RWPE1 (cell line): Measurements from ENCODE around the gene ZNF777.

Experiments used
- CTCF ChIA-PET: fragments of 350-600 bp; sonication (Branson Sonifier 250); formaldehyde crosslinking; extraction: SDS; loops from one replicate; lab custom pipeline; 2021; lab: Yijun Ruan, JAX
- POLR2A ChIA-PET: fragments of 400-600 bp; formaldehyde crosslinking; extraction: SDS; loops from one replicate; lab custom pipeline; 2020; ENCODE audit warnings: antibody characterized with exemption; ENCODE audit not compliant: low non-redundant PET; lab: Yijun Ruan, JAX
- DNase-seq: peaks from one replicate; pipeline ENCODE4 v3.0.0; 2012; ENCODE audit warnings: low spot score
- H3K27ac ChIP-seq: fragments of 450-650 bp; 2 replicates; pipeline ENCODE4 v1.5.1; 2017
- CTCF ChIP-seq: fragments of 450-650 bp; conservative IDR thresholded peaks from 2 replicates; pipeline ENCODE4 v1.5.1; 2017; ENCODE audit warnings: low read depth, mild to moderate bottlenecking

The ZNF777 gene

GRCh38 chr7:149432121-149432691 lies 28.7 kb downstream of the ZNF777 start:
- CTCF ChIA-PET, result interaction anchor here (0.7 kb wide), 1 partner anchor 270 kb away, joined by 4 read pairs; no protein-coding TSS in a partner anchor
- no peak for TF ChIP-seq CTCF
- POLR2A ChIA-PET, result no interaction called here
- H3K27ac ChIP-seq, result no peak overlapping the region
- no peak for DNase-seq

GRCh38 chr7:149431486-149432120 lies 29.3 kb downstream of the ZNF777 start:
- no peak overlapping the region for H3K27ac ChIP-seq
- no peak for DNase-seq
- no peak for TF ChIP-seq CTCF
- ChIA-PET CTCF (interaction anchor here (0.7 kb wide), 1 partner anchor 270 kb away, joined by 4 read pairs; no protein-coding TSS in a partner anchor), POLR2A (no interaction called here)

- CTCF ChIA-PET, result interaction anchor here (1.0 kb wide), 1 partner anchor 195 kb away, joined by 4 read pairs; no protein-coding TSS in a partner anchor
- POLR2A ChIA-PET, result no interaction called here
- DNase-seq, result no peak
- TF ChIP-seq CTCF, result no peak
- no peak overlapping the region for H3K27ac ChIP-seq
Observed at GRCh38 chr7:149430192-149430591, 30.7 kb downstream of the ZNF777 start.

GRCh38 chr7:149427893-149428292 lies 33.0 kb downstream of the ZNF777 start:
- TF ChIP-seq CTCF, result no peak
- POLR2A ChIA-PET, result no interaction called here
- DNase-seq, result no peak
- CTCF ChIA-PET, result no interaction called here
- H3K27ac ChIP-seq, result no peak overlapping the region

- POLR2A ChIA-PET, result no interaction called here
- CTCF ChIA-PET, result interaction anchor here (0.6 kb wide), 1 partner anchor 13 kb away, joined by 4 read pairs; no protein-coding TSS in a partner anchor
- H3K27ac ChIP-seq, result no peak overlapping the region
- no peak for DNase-seq
- TF ChIP-seq CTCF, result no peak
Observed at GRCh38 chr7:149427096-149427680, 33.7 kb downstream of the ZNF777 start.

- no peak overlapping the region for H3K27ac ChIP-seq
- no peak for DNase-seq
- no peak for TF ChIP-seq CTCF
- CTCF ChIA-PET, result interaction anchor here (0.6 to 1.8 kb wide), 2 partner anchors 14 to 16 kb away, joined by 3 to 7 read pairs; no protein-coding TSS in a partner anchor
- POLR2A ChIA-PET, result no interaction called here
Observed at GRCh38 chr7:149423449-149424110, 37.3 kb downstream of the ZNF777 start.
